HG03558 (cell line): Measurements from ENCODE around the gene DLG2.
A peak's percentile ranks its signal among the peaks of the same experiment; 100 is the strongest.
"Not testable (repeated sequence)": the region's sequence is repeated elsewhere in the genome, so short reads cannot be mapped to it uniquely, and the experiment has no call there.

Experiments used
- ATAC-seq: cut with Tn5 transposase; IDR thresholded peaks from one replicate; pipeline ENCODE4 v1.9.1; 2021; ENCODE audit warnings: moderate number of reproducible peaks; ENCODE audit not compliant: unreplicated experiment; ENCODE audit errors: extremely low read depth

Gene DLG2

GRCh38 chr11:85627332-85627997 is at the start of gene DLG2:
TSS of gene DLG2 (minus strand) at chr11:85627344.
- ATAC-seq, result no peak

- ATAC-seq, result no peak
These were observed 46.2 kb upstream of the DLG2 start for GRCh38 chr11:85673393-85673792.

- ATAC-seq, result no peak
These were observed 45.2 kb upstream of the DLG2 start for GRCh38 chr11:85672105-85672902.

- not testable (repeated sequence) for ATAC-seq
These were observed 44.0 kb upstream of the DLG2 start for GRCh38 chr11:85670949-85671663.

- ATAC-seq, result no peak
These were observed 41.0 kb upstream of the DLG2 start for GRCh38 chr11:85668157-85668556.

GRCh38 chr11:85666687-85667086 is 39.5 kb upstream of the DLG2 start:
- no peak for ATAC-seq

- no peak for ATAC-seq
These were observed 38.6 kb upstream of the DLG2 start for GRCh38 chr11:85665733-85666132.

GRCh38 chr11:85664615-85665481 is 37.7 kb upstream of the DLG2 start, which contains the start of gene CREBZF:
TSS of gene CREBZF (minus strand) at chr11:85665129. CDS start at chr11:85664875, 254 bp downstream.
- peak; percentile 79 for ATAC-seq

- ATAC-seq, result peak; percentile 28
These were observed 36.8 kb upstream of the DLG2 start for GRCh38 chr11:85663753-85664614.

- ATAC-seq, result no peak
These were observed 36.1 kb upstream of the DLG2 start for GRCh38 chr11:85663080-85663752.

GRCh38 chr11:85661972-85662664 is 35.0 kb upstream of the DLG2 start:
- ATAC-seq, result no peak

GRCh38 chr11:85658180-85658579 is 31.0 kb upstream of the DLG2 start:
- no peak for ATAC-seq

- ATAC-seq, result no peak
These were observed 29.6 kb upstream of the DLG2 start for GRCh38 chr11:85656777-85657176.

GRCh38 chr11:85654343-85654742 is 27.2 kb upstream of the DLG2 start:
- ATAC-seq, result not testable (repeated sequence)

GRCh38 chr11:85652786-85653447 is 25.8 kb upstream of the DLG2 start:
- ATAC-seq, result no peak

- no peak for ATAC-seq
These were observed 24.0 kb upstream of the DLG2 start for GRCh38 chr11:85651118-85651517.

- ATAC-seq, result peak; percentile 96
These were observed 20.6 kb upstream of the DLG2 start, which contains the start of gene TMEM126A for GRCh38 chr11:85647604-85648299. TSS of gene TMEM126A (plus strand) at chr11:85647967. CDS start at chr11:85650256, 2,289 bp downstream.
